Measurements from ENCODE around the gene LGALS3BP.

The LGALS3BP gene

DNA sequence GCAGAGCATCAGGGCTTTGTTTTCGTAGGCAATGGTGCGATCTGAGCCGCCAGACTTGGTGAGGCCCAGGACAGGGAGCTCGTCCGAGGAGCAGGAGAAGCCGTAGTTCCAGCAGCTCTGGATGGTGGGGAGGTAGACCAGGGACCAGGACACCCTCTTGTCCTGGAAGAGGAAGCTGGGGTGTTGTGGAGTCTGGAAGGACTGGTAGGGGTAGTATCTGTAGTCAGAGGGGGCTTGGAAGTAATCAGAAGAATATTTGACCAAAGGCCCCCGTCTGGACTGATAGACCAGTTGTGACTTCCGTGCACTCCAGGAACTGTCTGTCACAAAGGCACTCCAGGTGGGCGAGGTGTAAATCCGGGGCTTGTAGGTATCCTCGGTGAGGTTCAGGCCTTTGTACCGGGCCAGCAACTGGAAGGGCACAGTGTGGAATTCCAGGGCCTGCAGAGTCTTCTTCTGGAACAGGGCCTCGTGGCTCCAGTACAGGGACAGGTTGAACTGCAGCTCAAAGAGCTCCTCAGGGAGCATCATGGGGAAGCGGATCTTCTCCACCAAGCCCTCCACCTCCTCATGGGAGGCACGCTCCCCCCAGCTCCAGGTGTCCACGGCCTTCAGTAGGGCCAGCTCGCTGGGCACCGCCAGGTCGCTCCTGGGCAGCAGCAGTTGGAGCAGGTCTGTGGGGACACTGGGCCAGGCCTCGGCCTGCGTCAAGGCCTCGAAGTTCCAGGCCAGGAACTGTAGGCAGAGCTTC, 7.8 kb downstream of the LGALS3BP start:
- in situ Hi-C loops (cut with HindIII; ENCODE audit: low sequenced_read_pairs): no loop called here
- no peak for DNase-seq (ENCODE audit: low read depth)
- no peak overlapping the region for H3K4me3 ChIP-seq (ENCODE audit: low read depth, low read length)
- TF ChIP-seq, protein P1, sequence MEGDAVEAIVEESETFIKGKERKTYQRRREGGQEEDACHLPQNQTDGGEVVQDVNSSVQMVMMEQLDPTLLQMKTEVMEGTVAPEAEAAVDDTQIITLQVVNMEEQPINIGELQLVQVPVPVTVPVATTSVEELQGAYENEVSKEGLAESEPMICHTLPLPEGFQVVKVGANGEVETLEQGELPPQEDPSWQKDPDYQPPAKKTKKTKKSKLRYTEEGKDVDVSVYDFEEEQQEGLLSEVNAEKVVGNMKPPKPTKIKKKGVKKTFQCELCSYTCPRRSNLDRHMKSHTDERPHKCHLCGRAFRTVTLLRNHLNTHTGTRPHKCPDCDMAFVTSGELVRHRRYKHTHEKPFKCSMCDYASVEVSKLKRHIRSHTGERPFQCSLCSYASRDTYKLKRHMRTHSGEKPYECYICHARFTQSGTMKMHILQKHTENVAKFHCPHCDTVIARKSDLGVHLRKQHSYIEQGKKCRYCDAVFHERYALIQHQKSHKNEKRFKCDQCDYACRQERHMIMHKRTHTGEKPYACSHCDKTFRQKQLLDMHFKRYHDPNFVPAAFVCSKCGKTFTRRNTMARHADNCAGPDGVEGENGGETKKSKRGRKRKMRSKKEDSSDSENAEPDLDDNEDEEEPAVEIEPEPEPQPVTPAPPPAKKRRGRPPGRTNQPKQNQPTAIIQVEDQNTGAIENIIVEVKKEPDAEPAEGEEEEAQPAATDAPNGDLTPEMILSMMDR (IDR thresholded peaks at IDR 0.05; ENCODE audit: low read depth, low read length, missing control alignments): no peak

- DNase-seq (ENCODE audit: low read depth): peak; percentile 49
- TF ChIP-seq, protein P1 (IDR thresholded peaks at IDR 0.05; ENCODE audit: low read depth, low read length, missing control alignments): peak; percentile 89
- H3K4me3 ChIP-seq (ENCODE audit: low read depth, low read length): no peak overlapping the region
- in situ Hi-C loops (cut with HindIII; ENCODE audit: low sequenced_read_pairs): no loop called here
These were observed 8.6 kb downstream of the LGALS3BP start for GRCh38 chr17:78970834-78971755.

DNA sequence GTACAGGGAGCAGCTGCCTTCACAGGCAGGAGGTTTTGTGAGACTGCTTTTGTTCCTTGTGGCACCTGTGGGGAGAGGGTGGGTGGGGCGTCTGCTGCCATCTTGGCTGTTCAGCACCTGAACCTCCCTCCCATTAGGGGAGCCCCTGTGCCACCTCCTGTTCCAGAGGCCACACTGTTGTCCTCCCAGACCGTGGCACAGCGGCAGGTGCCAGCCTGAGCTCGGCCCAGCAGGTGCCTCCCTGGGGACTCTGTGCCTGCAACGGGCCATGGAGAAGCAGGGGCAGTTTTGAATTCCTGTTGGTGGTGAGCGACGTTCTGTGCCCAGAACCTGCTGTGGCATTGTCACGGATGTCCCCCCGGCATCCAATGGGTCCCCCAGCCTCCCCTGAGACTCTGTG, 9.9 kb downstream of the LGALS3BP start:
- TF ChIP-seq, protein P1 (IDR thresholded peaks at IDR 0.05; ENCODE audit: low read depth, low read length, missing control alignments): no peak
- no peak overlapping the region for H3K4me3 ChIP-seq (ENCODE audit: low read depth, low read length)
- in situ Hi-C loops (cut with HindIII; ENCODE audit: low sequenced_read_pairs): no loop called here
- DNase-seq (ENCODE audit: low read depth): no peak

- TF ChIP-seq, protein P1 (IDR thresholded peaks at IDR 0.05; ENCODE audit: low read depth, low read length, missing control alignments): no peak
- in situ Hi-C loops (cut with HindIII; ENCODE audit: low sequenced_read_pairs): no loop called here
- no peak for DNase-seq (ENCODE audit: low read depth)
- H3K4me3 ChIP-seq (ENCODE audit: low read depth, low read length): no peak overlapping the region
These were observed 11.9 kb downstream of the LGALS3BP start for GRCh38 chr17:78967782-78968362.

GRCh38 chr17:78966910-78967600, 12.7 kb downstream of the LGALS3BP start:
- H3K4me3 ChIP-seq (ENCODE audit: low read depth, low read length): no peak overlapping the region
- in situ Hi-C loops (cut with HindIII; ENCODE audit: low sequenced_read_pairs): no loop called here
- TF ChIP-seq, protein P1 (IDR thresholded peaks at IDR 0.05; ENCODE audit: low read depth, low read length, missing control alignments): no peak
- no peak for DNase-seq (ENCODE audit: low read depth)

Data from astrocyte of the cerebellum (primary cell).